ENCODE data around the gene ISG15.
A peak's percentile ranks its signal among the peaks of the same experiment; 100 is the strongest.

The ISG15 gene

DNA sequence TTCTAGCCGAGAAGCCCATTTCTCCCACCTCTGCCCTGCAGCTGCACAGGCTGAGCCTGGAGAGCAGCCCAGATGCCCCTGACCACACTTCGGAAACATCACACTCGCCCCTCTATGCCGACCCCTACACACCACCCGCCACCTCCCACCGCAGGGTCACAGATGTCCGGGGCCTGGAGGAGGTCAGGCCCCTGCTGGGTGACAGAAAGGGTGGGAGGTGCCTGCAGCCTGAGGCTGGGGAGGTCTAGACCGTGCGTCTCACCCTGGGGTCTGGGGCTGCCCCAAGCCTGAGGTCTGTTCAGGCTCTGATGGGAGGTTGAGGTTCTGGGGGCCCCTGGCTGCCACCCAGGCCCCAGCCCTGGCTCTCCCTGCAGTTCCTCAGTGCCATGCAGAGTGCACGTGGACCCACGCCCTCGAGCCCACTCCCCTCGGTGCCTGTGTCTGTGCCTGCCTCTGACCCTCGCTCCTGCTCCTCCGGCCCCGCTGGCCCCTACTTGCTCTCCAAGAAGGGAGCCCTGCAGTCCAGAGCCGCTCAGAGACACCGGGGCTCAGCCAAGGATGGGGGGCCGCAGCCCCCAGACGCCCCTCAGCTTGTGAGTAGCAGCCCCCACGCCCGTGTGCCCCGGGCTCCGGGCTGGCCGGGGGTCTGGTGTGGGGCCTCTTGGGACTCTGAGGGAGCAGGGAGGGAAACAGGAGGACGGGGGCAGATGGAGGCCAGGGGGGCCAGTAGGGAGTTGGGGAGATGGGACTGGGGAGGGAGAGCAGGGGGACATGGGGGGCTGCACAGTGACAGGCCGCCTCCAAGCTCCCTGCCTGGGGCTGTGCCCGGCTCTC, 39.6 kb upstream of the ISG15 start:
- no peak for TF ChIP-seq CTCF (IDR thresholded peaks at IDR 0.05)

GRCh38 chr1:974293-974640, 39.0 kb upstream of the ISG15 start:
- no peak for TF ChIP-seq CTCF (IDR thresholded peaks at IDR 0.05)

- TF ChIP-seq CTCF (IDR thresholded peaks at IDR 0.05) = no peak
Measured at GRCh38 chr1:974687-975328, 38.5 kb upstream of the ISG15 start.

DNA sequence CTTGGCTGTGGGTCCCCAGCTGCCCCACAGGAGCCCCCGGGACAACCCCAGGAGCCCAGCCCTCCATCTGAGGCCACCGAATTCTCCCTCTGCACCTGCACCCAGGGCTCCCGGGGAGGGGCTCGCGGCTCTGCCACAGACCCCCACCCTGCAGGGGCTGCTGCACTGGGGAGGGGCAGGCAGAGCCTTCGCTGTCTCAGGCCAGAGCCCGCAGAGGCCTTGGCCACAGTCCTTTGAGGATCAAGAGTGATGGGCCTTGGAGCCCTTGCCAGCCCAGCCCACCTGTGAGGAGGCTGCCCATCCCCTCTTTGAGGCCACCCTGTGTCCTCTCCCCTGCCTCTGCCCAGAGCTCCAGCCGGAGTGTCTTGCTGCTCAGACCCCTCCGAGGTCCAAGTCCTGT, 37.9 kb upstream of the ISG15 start:
- TF ChIP-seq CTCF (IDR thresholded peaks at IDR 0.05) = no peak

GRCh38 chr1:975896-976683, 37.2 kb upstream of the ISG15 start:
- peak; percentile 56 for TF ChIP-seq CTCF (IDR thresholded peaks at IDR 0.05)

GRCh38 chr1:978069-978834, 35.0 kb upstream of the ISG15 start:
- no peak for TF ChIP-seq CTCF (IDR thresholded peaks at IDR 0.05)

Data from LNCAP (cell line).